ENCODE results near the gene C19orf44. TPM values are rescaled to one million over a fixed set of nuclear protein-coding genes. Genes with fewer than 3 reads are reported as not detected.

Gene C19orf44
- polyA plus RNA-seq, 4 donors, result 11.8 to 15.8 (median 12.2) TPM

GRCh38 chr19:16566161-16566560, 70.0 kb downstream of the C19orf44 start:
- no peak for DNase-seq (ENCODE audit: low read depth in 4 of 4, low spot score in 3 of 4)

- no peak for DNase-seq (ENCODE audit: low read depth in 4 of 4, low spot score in 3 of 4)
These were observed 70.5 kb downstream of the C19orf44 start for GRCh38 chr19:16566702-16567101.

DNA sequence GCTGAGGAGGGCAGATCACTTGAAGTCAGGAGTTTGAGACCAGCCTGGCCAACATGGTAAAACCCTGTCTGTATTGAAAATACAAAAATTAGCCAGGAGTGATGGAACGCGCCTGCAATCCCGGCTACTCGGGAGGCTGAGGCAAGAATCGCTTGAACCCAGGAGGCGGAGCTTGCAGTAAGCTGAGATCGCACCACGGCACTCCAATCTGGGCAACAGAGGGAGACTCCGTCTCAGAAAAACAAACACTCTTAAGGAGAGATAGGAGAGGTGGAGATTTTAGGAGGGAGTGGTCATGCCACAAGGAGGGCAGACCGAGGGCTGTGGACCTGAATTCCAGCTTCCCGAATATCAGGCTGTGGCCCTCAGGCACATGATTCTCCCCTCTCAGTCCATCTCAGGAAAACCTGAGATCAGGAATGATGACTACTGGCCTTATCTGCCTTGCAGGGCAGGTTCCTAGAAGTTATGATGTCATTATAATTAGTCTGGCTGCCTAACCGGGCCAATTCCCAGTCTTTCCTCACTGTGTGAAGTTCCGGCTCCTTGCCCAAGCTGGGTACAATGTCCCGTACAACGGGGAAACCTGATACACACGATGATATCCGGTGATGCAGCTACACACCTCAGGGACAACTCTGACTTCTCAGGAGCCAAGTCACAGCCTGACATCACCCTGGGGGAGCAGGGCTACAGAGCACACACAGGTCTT, 73.6 kb downstream of the C19orf44 start:
- DNase-seq (ENCODE audit: low read depth in 4 of 4, low spot score in 3 of 4), result no peak

Other genes starting within 250 kb of the C19orf44 start
- 100 to 1,000 TPM in 1 of 4 donors, 10 to 100 TPM in 3; 15.9 to 254 (median 27.3) TPM for gene KLF2, start 171.6 kb upstream of the C19orf44 start, polyA plus RNA-seq (ENCODE audit: insufficient read length in 4 of 4)
- gene EPS15L1, start 24.4 kb upstream of the C19orf44 start, polyA plus RNA-seq (ENCODE audit: insufficient read length in 4 of 4), result 10 to 100 TPM; 26.5 to 33.4 (median 27.2) TPM
- under 1 TPM in 1 of 4 donors, not detected in 3; 0.10 TPM for gene CALR3, start 227 bp upstream of the C19orf44 start, polyA plus RNA-seq (ENCODE audit: insufficient read length in 4 of 4)
- gene CHERP, start 46.0 kb downstream of the C19orf44 start, polyA plus RNA-seq (ENCODE audit: insufficient read length in 4 of 4), result 10 to 100 TPM; 30.3 to 55.1 (median 36.6) TPM
- gene SLC35E1, start 76.0 kb downstream of the C19orf44 start, polyA plus RNA-seq (ENCODE audit: insufficient read length in 4 of 4), result 10 to 100 TPM; 38.1 to 47.6 (median 40.4) TPM
- 1 to 10 TPM; 6.4 to 8.2 (median 7.0) TPM for gene MED26, start 131.8 kb downstream of the C19orf44 start, polyA plus RNA-seq (ENCODE audit: insufficient read length in 4 of 4)
- gene SMIM7, start 163.8 kb downstream of the C19orf44 start, polyA plus RNA-seq (ENCODE audit: insufficient read length in 4 of 4), result 100 to 1,000 TPM in 3 of 4 donors, 10 to 100 TPM in 1; 79.6 to 112 (median 104) TPM
- gene TMEM38A, start 164.7 kb downstream of the C19orf44 start, polyA plus RNA-seq (ENCODE audit: insufficient read length in 4 of 4), result 1 to 10 TPM; 3.7 to 9.3 (median 8.2) TPM
- under 1 TPM; 0.01 to 0.11 (median 0.08) TPM for gene NWD1, start 223.5 kb downstream of the C19orf44 start, polyA plus RNA-seq (ENCODE audit: insufficient read length in 4 of 4)